T-helper 2 cell treated with Interferon-gamma antibody and Interleukin-4, amounts not matched to agents 100 ng/mL and 5 ng/mL, for 36 hours (primary cell): ENCODE results near the gene CSNK1G1. TPM values are rescaled to one million over a fixed set of nuclear protein-coding genes. Genes with fewer than 3 reads are reported as not detected.

ENCODE experiments used
- intact Hi-C: fragments of 100-400 bp; cut with micrococcal nuclease; formaldehyde crosslinking; loops from one replicate; pipeline ENCODE4 v1.15.1; 2023
- total RNA-seq: library from RNA; stranded (reverse); gene quantifications from 2 replicates; pipeline ENCODE4 v1.2.3, GENCODE V29; 2022

Gene CSNK1G1
- total RNA-seq, 1 donor from 2014 or later: 30.0 TPM

DNA sequence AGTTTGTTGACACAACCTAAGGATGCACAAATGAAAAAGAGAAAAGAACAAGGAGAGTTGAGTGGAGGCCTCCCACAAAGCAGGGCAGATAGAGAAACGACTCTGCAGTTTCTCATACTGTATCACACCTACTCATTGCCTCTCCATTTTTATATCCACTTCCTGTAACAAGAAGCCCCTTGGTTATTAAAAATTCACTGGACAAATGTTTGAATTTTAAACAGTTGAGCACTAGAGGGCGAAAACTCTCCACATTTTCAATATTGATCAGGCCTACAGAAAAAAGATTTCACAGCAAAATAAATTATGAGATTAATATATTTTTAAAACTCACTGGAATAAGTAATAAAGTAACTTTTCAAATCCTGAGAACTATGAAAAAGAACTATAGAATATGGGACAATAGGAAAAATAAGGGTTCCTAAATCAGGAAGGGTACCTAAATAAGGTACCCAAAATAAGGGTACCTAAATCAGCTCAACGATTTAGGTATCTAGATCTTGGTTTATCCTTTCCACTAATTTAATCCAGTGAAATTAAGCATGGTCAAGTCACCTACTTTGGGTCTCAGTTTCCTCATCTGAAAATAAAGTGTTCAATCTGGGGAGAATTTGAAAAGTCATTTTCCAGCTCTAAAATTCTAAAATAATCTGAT is 146.2 kb downstream of the CSNK1G1 start:
- intact Hi-C loops: loop anchor here (5.0 kb wide), 2 partner anchors 147 to 517 kb away; partner anchors contain the start of gene CSNK1G1

DNA sequence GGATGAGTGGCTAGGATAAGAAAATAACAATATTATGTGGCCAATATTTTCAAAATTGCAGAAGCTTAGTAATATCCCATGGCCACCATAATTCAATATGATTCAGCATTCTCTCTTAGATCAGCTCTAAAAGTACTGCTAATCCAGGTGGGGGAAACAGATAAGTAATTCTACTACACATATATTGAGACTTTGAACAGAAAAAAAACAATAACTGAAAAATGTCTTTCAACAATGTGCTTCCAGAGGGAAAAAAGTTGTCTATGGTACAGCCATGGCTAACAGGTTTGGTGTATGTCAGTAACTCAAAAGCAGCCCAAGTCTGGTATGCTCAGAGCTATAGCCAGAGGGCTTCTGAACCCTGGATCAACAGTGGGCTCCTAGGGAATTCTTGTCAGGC is 150.8 kb downstream of the CSNK1G1 start:
- intact Hi-C loops: loop anchor here (5.0 kb wide), 2 partner anchors 152 to 522 kb away; partner anchors contain the start of gene CSNK1G1

DNA sequence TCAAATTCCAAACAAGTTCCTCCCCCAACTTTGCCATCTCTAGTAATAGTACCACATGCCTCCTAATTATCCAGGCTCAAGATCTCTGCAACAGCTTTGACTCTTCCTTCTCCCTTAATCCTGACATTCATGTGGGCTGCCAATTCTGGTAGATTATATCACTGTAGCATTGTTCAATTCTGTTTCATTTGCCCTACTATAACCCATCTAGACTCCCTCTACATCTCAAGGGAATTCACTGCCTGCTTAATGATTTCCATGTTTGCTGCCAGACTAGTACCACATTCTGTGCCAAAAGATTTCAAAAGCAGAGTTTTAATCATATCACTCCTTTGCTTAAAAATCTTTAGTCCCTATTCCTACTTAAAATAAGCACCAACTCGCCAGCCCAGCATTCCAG is 158.5 kb downstream of the CSNK1G1 start:
- intact Hi-C loops: no loop called here

DNA sequence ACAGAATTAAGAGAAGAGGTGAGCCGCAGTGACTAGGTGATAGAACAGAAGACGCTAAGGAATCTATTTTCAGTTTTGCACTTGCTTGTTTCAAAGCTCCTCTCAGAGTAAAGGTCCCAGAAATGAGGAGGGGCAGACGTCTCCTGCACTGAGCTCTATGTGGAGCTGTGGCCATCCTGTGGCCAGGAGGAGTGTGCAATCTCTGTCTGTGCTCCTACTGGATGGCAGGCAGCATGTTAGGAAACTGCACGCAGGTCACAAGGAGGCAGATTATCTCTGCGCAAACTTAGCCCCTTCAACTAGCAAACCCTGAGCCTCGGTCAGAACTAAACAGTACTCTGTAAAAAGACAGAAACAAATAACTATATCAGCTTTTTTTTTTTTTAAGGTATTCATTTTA is 162.0 kb downstream of the CSNK1G1 start:
- intact Hi-C loops: no loop called here

DNA sequence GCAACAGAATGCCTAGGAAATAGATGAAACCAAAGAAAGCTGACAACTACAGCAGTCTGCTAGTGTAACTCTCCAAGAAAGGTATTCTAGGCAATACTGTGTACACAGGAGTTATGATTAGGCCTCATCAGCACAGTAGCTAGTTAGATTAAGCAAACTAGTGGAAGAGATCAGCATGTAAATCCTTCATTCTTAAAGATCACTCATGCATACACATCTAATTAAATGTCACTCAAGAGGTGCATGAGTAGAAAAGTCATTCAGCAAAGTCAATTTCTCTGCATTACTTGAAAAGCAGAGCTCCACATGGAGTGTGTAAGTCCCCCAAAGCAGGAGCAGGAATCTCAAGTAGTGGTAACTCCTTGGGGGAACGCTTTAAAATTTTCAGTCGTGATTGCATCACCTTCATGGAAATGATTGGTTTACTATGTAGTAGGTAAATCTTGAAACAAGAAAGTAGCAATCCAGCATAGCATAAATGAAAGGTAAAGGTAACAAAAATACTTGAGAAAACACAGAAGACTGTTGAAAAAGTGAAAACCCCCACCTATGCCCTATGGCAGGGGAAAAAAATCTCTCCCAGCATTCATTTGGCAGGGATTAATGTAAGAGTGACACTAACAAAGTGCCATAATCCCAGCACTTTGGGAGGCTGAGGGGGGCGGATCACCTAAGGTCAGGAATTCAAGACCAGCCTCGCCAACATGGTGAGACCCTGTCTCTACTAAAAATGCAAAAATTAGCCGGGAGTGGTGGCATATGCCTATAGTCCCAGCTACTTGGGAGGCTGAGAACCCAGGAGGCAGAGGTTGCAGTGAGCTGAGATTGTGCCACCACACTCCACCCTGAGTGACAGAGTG is 163.8 kb downstream of the CSNK1G1 start:
- intact Hi-C loops: no loop called here

DNA sequence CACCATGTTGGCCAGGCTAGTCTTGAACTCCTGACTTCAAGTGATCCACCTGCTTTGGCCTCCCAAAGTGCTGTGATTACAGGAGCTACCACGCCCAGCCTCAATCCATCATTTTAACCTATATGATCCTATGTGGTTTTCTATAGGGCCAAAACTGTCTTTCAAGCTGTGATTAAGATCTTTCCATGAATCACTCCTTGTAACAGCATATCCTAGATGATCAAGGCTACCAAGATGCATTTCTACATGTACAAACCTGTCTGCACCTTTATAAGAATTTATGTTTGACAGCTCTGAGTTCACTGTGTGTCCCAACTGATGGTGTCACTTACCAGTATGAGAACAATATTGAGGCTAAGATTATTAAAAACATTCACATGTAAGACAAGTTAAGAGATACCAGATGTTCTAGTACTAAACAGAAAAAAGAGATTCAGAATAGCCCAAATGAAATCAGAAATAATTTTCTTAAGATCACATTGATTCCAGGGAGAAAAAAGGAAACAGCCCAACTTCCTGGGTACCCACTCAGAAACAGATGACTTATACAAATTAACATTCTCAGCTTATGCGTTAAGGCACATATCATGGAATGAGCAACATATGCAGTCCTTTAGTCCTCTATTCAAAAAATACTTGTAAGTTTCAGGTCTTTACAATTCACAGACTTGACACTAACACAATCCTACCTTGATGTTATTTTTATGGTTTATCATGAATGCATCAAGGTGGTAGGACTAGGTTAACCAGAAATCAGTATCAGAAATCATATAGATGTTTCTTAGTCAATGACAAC is 168.4 kb downstream of the CSNK1G1 start:
- intact Hi-C loops: no loop called here

DNA sequence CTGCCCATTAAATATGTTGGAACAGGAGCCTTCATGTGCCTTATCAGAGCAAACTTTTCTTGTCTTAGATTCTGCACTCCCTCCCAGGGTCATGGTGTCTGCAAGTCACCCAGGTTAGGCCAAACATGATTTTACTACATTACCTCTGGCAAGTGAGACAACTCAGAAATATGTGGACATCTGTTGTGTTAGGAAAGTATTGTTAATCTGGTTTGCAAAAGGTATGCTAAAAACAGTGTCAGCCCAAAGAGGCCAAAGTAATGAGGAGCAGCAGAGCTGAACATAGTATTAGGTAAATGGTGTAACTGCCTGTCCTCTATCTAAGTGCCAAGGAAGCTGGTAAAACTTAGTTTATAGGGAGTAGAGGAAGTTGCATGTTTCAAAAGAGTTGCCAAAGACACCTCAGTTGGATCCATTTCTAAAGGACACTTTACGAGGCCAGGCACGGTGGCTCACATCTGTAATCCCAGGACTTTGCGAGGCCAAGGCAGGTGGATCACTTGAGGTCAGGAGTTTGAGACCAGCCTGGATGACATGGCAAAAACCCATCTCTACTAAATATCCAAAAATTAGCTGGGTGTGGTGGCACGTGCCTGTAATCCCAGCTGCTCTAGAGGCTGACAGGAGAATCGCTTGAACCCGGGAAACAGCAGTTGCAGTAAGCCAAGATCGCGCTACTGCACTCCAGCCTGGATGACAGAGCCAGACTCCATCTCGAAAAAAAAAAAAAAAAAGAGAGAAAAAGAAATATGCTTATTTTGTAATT is 170.6 kb downstream of the CSNK1G1 start:
- intact Hi-C loops: no loop called here

DNA sequence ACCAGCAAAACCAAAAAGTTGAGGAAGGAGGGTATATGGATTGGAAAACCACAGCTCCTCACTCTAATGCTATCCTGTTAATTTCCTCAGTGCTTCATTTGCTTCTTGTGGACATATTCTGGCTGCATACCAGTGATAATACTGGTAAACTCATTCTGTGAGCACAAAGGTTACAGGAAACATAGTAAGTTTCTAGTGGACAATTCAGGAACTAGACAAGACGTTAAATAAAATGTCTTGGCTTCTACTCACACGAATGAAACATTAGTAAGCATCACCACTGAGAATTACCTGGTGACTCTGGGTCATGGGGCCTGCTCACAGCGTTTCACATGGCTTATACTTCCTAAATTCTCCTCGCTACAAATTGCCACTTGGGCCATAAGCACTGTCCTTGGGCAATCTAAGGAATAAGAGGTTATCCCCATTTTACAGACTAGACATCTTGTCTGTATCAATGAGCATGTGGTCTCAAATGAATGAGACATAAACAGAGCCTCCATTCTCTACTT is 173.1 kb downstream of the CSNK1G1 start:
- intact Hi-C loops: no loop called here

DNA sequence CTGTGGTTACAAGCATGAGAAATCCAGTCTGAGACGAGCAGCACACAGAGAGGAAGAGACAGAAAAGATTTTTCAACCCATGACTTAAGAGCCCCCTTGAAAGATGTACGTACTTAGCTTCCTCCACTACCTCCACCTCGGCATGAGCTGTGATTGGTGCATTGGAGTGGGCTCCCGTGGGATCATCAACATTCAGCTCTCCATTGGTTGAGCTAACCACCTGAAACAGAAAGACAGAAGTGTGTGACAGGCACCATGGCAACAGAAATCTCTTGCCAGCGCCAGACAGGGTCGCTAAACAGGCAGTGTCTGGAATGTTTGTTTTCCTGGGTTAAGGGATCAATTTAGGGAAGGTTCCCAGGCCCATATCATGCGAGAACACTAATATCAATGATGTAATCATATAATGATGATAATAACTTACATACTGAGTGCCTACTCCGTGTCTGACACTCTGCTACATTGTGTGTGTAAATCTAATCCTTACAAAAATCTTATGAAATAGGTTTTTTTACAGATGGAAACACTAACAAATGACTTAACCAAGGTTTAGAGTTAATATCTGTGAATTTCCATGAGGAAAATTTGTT is 175.6 kb downstream of the CSNK1G1 start:
- intact Hi-C loops: no loop called here

DNA sequence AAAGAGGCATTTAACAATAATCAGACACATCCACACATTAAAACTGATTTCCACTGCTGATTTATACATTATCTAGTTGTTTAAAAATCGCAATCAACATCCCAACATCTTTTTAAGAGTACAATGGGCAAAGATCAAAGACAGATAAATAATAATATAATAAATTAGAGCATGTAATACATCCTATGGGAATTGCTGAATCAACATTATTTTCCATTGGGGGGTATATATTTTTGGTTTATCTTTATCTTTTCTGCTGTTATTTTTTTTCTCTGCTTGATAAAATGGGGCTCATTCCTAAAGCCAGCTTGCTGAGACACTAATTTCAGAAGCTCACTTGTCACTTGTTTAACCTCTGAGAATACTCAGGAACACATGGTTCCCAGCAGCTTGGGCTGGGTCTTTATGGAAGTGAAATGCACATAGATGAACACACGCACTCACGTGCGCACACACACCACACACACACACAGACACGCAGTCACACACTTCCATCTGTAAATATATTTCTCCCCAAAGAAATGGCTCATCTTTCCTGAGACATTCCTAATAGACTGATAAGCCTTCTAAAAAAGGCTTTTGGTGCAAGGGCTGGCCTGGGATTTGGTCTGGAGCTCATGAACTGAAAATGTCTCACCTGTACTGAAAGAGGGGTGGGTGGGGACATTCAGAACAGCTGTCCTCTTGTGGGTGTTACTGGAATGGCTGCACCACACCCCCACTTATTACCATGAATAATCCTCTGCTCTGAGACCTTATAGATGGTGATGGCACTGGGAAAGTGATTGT is 189.7 kb downstream of the CSNK1G1 start:
- intact Hi-C loops: loop anchor here (10.0 kb wide), 2 partner anchors 659 to 729 kb away; partner anchors contain the start of gene PIF1

DNA sequence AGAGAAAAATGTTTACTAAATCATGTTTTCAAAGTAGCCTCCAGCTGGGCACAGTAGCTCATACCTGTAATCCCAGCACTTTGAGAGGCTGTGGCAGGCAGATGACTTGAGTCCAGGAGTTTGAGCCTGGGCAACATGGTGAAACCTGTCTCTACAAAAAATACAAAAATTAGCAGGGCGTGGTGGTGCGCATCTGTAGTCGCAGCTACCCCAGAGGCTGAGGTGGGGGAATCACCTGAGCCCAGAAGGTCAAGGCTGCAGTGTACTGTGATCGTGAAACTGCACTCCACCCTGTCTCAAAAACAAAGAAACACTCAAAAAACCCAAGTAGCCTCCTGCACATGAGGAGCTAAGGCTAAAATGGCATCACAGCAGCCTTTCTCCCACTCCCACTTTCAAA is 191.5 kb downstream of the CSNK1G1 start:
- intact Hi-C loops: loop anchor here (10.0 kb wide), 2 partner anchors 660 to 730 kb away; partner anchors contain the start of gene PIF1

DNA sequence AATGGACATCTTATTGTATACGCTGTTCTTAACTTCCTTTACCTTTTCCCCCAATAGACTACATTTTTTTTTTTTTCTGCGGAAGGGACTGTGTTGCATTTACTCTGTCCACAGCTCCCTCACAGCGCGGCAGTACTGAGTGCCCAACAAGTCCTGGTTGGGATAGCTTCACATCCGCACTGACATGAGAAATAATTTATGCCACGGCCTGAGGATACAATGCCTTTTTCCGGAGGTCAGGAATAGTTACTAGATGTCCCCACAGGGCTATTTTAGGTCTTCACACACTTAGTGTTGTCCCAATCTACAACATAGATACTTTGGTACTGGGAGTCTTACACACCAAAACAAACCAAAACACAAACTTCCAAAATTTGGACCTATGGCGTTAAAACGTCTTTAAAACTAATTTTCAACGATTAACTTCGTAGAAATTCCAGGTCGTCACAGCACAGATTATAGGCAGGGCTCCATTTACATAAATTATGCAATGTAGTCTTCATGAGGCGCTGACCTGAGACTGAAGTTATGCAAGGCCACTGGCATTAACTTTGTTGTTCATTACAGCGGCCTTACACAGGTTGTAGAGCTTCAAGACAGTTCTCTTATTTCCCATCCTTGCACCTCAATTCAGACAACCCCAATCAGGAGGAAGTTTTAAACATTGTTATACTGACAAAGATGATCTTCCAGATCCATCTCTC is 192.2 kb downstream of the CSNK1G1 start:
- intact Hi-C loops: loop anchor here (1.0 to 10.0 kb wide), 8 partner anchors 11 to 731 kb away; partner anchors contain the start of genes CSNK1G1, PCLAF, PIF1 and SNX1

DNA sequence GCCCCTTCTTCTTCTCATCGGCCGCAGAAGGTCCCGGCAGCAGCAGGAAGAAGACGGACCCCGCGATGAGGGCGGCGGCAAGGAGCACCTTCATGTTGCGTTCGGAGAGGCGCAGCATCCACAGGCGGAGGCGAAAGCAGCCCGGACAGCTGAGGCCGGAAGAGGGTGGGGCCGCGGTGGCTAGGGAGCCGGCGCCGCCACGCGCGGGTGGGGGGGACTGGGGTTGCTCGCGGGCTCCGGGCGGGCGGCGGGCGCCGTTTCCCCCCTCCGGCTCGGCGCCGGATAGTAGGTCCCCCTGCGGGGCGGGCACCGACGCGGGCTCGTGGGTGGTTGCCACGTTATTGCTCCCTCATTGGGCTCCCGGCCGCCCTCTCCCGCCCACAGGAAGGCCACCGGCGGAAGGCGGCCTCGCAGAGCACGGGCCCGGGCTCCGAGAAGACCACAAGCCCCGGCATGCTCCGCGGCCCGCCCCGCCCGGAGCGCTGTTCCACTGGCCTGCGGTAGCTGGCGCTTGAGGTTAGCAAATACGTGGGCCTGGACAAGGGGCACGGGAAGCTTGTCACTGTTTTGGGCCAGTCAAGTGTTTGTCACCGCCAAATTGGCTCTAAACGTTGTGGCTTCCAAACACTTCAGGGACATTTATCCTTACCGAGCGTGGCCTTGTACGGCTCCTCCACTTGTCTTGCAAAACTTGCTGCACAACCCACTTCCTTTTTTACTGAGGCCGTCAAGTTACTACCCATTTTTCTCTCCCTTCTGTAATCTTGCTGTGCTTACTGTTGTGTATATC is 192.9 kb downstream of the CSNK1G1 start, which contains the start of gene PPIB:
Gene PPIB, minus strand, starts transcription at position 154 of the 790 bp plus-strand sequence. Its CDS starts 36 bp downstream, at position 118.
- intact Hi-C loops: loop anchor here (1.0 to 10.0 kb wide), 8 partner anchors 10 to 732 kb away; partner anchors contain the start of genes CSNK1G1, PCLAF, PIF1 and SNX1

DNA sequence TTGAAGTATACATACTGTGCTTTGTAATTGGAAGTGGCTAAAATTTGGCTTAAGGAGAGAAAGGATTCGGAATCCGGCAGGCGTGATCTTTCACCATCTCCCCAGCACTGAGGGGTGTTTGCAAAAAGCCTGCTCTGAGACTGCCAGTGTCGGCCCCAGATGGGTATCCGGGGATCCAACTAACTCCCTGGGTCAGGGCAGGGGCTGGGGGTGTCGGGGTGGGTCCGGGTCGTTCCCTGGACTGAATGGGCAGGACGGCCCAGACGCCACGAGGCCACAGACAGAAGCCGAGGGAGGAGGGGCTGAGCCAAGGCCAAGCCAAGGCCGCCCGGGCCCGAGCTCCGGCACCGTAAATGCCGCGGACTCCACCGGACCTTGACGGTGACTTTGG is 193.5 kb downstream of the CSNK1G1 start:
- intact Hi-C loops: loop anchor here (10.0 kb wide), 2 partner anchors 662 to 732 kb away; partner anchors contain the start of gene PIF1

DNA sequence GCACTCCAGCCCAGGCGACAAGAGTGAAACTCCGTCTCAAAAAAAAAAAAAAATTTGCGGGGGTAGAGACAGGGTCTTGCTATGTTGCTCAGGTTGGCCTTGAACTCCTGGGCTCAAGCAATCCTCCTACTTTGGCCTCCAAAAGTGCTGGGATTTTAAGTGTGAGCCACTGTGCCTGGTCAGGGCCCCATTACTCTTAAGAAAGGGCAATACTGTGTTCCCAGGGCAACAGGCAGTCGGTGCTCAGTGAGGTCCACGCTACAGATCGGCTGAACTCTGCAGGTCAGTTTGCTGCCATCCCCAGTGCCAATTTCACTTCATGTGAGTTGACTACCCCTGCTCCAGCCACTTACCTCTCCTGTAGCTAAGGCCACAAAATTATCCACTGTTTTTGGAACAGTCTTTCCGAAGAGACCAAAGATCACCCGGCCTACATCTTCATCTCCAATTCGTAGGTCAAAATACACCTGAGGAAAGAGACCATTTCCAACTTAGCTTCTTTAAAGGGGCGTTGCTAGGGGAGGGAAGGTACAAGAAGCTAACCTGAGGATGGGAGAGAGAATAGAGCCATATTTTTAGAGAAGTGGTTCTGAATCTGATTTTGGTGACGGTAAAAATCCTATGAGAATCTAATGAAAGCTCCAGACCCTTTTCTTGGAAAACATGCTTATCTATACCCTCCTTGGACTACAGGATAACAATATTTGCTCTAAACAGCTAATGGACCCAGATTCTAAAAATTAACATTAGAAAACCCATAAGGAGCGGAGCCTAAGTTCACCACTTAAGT is 194.1 kb downstream of the CSNK1G1 start:
- intact Hi-C loops: loop anchor here (10.0 kb wide), 2 partner anchors 663 to 733 kb away; partner anchors contain the start of gene PIF1

DNA sequence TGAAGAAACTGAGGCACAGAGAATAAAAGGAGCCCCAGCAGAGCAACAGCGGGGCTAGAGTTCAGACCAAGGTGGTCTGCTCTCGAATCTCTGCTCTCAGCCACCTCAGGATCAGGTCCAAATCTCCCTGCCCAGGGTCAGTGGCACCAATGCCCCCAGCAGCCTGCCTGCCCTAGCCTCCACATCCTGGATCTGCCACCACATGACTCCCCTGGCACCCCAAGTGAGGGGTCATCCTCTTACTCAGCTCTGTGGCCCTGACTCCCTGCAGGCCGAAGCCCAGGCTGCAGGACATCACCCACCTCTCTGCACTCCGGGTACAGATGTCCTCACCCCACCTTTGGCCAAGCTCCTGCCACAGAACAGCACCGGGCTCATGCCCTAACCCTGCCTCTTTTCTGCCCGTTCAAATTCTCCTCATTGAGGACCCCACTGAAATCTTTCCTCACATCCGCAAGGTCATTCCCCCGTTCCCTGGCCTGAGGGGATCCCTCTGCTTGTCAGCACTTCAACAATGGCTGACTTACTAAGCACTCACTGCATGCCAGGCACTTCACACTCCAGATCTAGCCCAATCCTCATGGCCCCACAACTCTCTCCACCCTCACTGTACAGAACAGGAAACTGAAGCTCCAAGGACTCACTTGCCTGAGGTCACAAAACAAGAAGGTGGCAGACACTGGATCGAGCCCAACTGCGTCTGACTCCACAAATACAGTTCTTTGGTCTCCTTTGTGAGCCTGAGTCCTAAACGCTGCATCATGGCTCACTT is 197.4 kb downstream of the CSNK1G1 start:
- intact Hi-C loops: loop anchor here (10.0 kb wide), 1 partner anchor 684 kb away; no protein-coding TSS in a partner anchor
